Measurements from ENCODE around the gene SH2D2A. TPM values are rescaled to one million over a fixed set of nuclear protein-coding genes. Genes with fewer than 3 reads are reported as not detected.

SH2D2A gene
- total and polyA plus RNA-seq, 2 experiments from 2014 or later = 0.18 to 0.60 TPM

DNA sequence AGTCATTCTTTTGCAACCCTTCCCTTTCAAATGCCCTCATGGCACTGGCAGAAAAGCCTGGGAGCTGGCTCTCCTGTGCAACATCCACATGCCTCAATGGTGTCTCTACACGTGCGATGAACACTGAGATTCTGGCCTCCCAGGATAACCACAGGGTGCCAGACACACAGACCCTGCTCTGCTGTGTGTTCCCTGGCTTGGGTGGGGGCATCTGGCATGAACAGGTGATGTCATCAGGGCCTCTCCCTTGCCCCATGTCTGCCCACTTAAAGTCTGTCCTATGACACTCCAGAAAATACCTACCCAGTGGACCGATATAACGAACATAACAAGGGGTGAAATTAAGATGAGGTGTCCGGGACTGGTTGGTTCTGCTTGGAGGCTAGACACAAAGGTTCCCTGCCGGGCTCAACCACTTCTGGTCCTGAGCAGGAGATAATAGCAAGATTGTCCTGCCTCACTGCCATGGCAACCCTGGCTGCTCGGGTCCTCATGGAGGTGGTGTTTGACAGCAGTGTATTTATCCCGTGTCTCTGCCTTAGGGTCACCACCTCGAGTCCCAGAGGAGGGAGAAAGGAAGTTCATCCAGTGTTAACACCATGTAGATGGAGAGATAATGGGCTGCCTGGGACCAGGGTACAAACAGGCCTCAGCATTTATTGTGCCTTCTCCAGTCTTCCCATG lies 22.9 kb upstream of the SH2D2A start:
- Histone ChIP-seq H3K9me2 (replicated peaks; ENCODE audit: insufficient read depth) (no peaks in the 10 kb centered on the region), H3K9me3 (ENCODE audit: low read depth) (no peaks in the 10 kb centered on the region), H3K4me2 (no peak overlapping the region), H3K4me1 (ENCODE audit: insufficient read depth) (no peaks in the 10 kb centered on the region), H2AFZ (no peak overlapping the region), H4K20me1 (ENCODE audit: insufficient read depth, poor library complexity, severe bottlenecking) (no peaks in the 10 kb centered on the region), H3K27me3 (peaks cover 45% of the 10 kb centered on the region), H3K27ac (no peak overlapping the region), H3K36me3 (replicated peaks; ENCODE audit: insufficient read depth, low read depth) (no peaks in the 10 kb centered on the region), H3K79me2 (no peaks in the 10 kb centered on the region), H3K4me3 (no peak overlapping the region)
- WGBS (ENCODE audit: low lambda C conversion rate, missing lambda C conversion rate) = 43% methylated on average over 9 of the region's 9 CpGs
- no peak for DNase-seq (ENCODE audit: low spot score)
- TF ChIP-seq, protein P1, sequence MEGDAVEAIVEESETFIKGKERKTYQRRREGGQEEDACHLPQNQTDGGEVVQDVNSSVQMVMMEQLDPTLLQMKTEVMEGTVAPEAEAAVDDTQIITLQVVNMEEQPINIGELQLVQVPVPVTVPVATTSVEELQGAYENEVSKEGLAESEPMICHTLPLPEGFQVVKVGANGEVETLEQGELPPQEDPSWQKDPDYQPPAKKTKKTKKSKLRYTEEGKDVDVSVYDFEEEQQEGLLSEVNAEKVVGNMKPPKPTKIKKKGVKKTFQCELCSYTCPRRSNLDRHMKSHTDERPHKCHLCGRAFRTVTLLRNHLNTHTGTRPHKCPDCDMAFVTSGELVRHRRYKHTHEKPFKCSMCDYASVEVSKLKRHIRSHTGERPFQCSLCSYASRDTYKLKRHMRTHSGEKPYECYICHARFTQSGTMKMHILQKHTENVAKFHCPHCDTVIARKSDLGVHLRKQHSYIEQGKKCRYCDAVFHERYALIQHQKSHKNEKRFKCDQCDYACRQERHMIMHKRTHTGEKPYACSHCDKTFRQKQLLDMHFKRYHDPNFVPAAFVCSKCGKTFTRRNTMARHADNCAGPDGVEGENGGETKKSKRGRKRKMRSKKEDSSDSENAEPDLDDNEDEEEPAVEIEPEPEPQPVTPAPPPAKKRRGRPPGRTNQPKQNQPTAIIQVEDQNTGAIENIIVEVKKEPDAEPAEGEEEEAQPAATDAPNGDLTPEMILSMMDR (IDR thresholded peaks at IDR 0.05; ENCODE audit: poor library complexity) = no peak
- TF ChIP-seq EZH2phosphoT487 (IDR thresholded peaks at IDR 0.05; ENCODE audit: low read depth, severe bottlenecking, unreplicated experiment) (no peak), EZH2 (IDR thresholded peaks at IDR 0.05; ENCODE audit: borderline replicate concordance) (no peak)

DNA sequence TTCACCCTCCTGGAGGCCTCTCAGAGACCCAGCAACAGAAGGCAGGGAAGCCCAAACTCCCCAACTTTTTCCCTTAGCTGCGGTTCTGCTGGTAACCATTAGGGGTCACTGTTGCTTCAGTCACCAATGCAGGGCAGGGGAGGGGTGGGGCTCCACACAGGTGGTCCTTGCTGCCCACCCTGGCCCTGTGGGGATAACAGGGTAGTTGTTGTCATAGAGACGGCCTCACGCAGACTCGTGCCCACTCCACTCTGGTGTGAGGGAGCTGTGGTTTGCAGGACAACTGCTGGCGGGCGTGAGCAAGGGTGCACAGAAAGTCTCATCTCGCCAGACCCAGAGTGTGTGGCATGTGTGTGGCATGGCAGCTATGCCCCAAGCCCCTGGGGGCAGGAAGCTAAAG lies 22.3 kb upstream of the SH2D2A start:
- Histone ChIP-seq H3K4me2 (no peak overlapping the region), H3K27me3 (peaks cover 45% of the 10 kb centered on the region), H3K79me2 (no peaks in the 10 kb centered on the region), H3K4me3 (no peak overlapping the region), H3K9me2 (replicated peaks; ENCODE audit: insufficient read depth) (no peaks in the 10 kb centered on the region), H3K36me3 (replicated peaks; ENCODE audit: insufficient read depth, low read depth) (no peaks in the 10 kb centered on the region), H3K27ac (no peak overlapping the region), H2AFZ (no peak overlapping the region), H3K9me3 (ENCODE audit: low read depth) (no peaks in the 10 kb centered on the region), H3K4me1 (ENCODE audit: insufficient read depth) (no peaks in the 10 kb centered on the region), H4K20me1 (ENCODE audit: insufficient read depth, poor library complexity, severe bottlenecking) (no peaks in the 10 kb centered on the region)
- no peak for TF ChIP-seq EZH2 (IDR thresholded peaks at IDR 0.05; ENCODE audit: borderline replicate concordance)
- no peak for TF ChIP-seq EZH2phosphoT487 (IDR thresholded peaks at IDR 0.05; ENCODE audit: low read depth, severe bottlenecking, unreplicated experiment)
- TF ChIP-seq, protein P1 (IDR thresholded peaks at IDR 0.05; ENCODE audit: poor library complexity) = peak; percentile 87
- WGBS (ENCODE audit: low lambda C conversion rate, missing lambda C conversion rate) = 28% methylated on average over 6 of the region's 7 CpGs
- DNase-seq (ENCODE audit: low spot score) = peak; percentile 46

DNA sequence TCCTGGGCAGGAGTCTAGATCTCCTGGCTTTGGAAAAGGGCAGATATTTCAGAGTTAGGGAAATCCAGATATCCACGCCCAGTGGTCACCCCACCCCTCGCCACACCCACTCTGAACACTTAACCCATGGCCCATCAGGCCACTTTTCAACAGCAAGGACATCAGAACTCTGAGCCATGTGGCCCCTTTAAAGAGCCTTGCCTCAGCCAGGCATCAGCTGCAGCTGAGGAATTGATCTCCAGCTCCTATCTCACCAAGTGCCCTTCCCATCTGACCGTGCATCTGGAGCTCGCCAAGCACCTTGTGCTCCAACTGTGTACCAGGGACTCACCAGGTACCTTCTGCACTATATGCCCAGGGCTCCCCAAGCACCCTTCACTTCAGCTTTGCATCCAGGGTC lies 20.2 kb upstream of the SH2D2A start:
- Histone ChIP-seq H3K9me2 (replicated peaks; ENCODE audit: insufficient read depth) (no peaks in the 10 kb centered on the region), H3K4me3 (no peak overlapping the region)

More for the DNA sequence above, 20.2 kb upstream of the SH2D2A start:
- Histone ChIP-seq H4K20me1 (ENCODE audit: insufficient read depth, poor library complexity, severe bottlenecking) (no peaks in the 10 kb centered on the region), H3K9me3 (ENCODE audit: low read depth) (no peaks in the 10 kb centered on the region), H3K27me3 (peaks cover 50% of the 10 kb centered on the region), H3K4me1 (ENCODE audit: insufficient read depth) (no peaks in the 10 kb centered on the region), H3K36me3 (replicated peaks; ENCODE audit: insufficient read depth, low read depth) (no peaks in the 10 kb centered on the region), H3K4me2 (no peak overlapping the region), H3K27ac (no peak overlapping the region), H3K79me2 (no peaks in the 10 kb centered on the region), H2AFZ (no peak overlapping the region)
- 87% methylated on average over 4 of the region's 4 CpGs for WGBS (ENCODE audit: low lambda C conversion rate, missing lambda C conversion rate)
- TF ChIP-seq EZH2 (IDR thresholded peaks at IDR 0.05; ENCODE audit: borderline replicate concordance) (no peak), EZH2phosphoT487 (IDR thresholded peaks at IDR 0.05; ENCODE audit: low read depth, severe bottlenecking, unreplicated experiment) (no peak)
- TF ChIP-seq, protein P1 (IDR thresholded peaks at IDR 0.05; ENCODE audit: poor library complexity) = no peak
- DNase-seq (ENCODE audit: low spot score) = no peak
